Measurements from ENCODE around the gene CREBZF. TPM values are rescaled to one million over a fixed set of nuclear protein-coding genes. Genes with fewer than 3 reads are reported as not detected.
"Not testable (repeated sequence)": the region's sequence is repeated elsewhere in the genome, so short reads cannot be mapped to it uniquely, and the experiment has no call there.

The CREBZF gene
- total and polyA plus RNA-seq, 8 donors: 30.2 to 137 (median 119) TPM

- TF ChIP-seq CTCF (IDR thresholded peaks at IDR 0.05): no peak
- DNase-seq (peak; percentile 67 to 88 (median 76)), ATAC-seq (peak; percentile 83)
- intact Hi-C loops (cut with DNase I): no loop called here
- Histone ChIP-seq H3K9me3 (no peaks in the 10 kb centered on the region), H3K36me3 (no peaks in the 10 kb centered on the region), H3K27ac (peak overlapping the region in 1 of 2 donors; percentile 45), H3K4me1 (peaks cover 0 to 4% of the 10 kb centered on the region in 2 donors), H3K27me3 (peaks cover 0 to 7% of the 10 kb centered on the region in 2 donors), H3K4me3 (peak overlapping the region; percentile 51 to 53)
Observed at GRCh38 chr11:85682330-85683305, 17.7 kb upstream of the CREBZF start.

GRCh38 chr11:85680897-85681296, 16.0 kb upstream of the CREBZF start:
- peaks cover 0 to 7% of the 10 kb centered on the region in 2 donors for H3K27me3 ChIP-seq
- TF ChIP-seq CTCF (IDR thresholded peaks at IDR 0.05): no peak
- H3K36me3 ChIP-seq: no peaks in the 10 kb centered on the region
- intact Hi-C loops (cut with DNase I): no loop called here
- no peak for ATAC-seq
- H3K4me3 ChIP-seq: no peak overlapping the region
- no peak overlapping the region for H3K27ac ChIP-seq
- no peak for DNase-seq
- no peaks in the 10 kb centered on the region for H3K9me3 ChIP-seq
- H3K4me1 ChIP-seq: peaks cover 0 to 4% of the 10 kb centered on the region in 2 donors

GRCh38 chr11:85679576-85679975, 14.6 kb upstream of the CREBZF start:
- DNase-seq (no peak), ATAC-seq (no peak)
- no peaks in the 10 kb centered on the region for H3K9me3 ChIP-seq
- intact Hi-C loops (cut with DNase I): no loop called here
- H3K27me3 ChIP-seq: peaks cover 0 to 7% of the 10 kb centered on the region in 2 donors
- H3K27ac ChIP-seq: no peak overlapping the region
- no peak overlapping the region for H3K4me3 ChIP-seq
- TF ChIP-seq CTCF (IDR thresholded peaks at IDR 0.05): no peak
- peaks cover 0 to 4% of the 10 kb centered on the region in 2 donors for H3K4me1 ChIP-seq
- H3K36me3 ChIP-seq: no peaks in the 10 kb centered on the region

- no peaks in the 10 kb centered on the region for H3K36me3 ChIP-seq
- intact Hi-C loops (cut with DNase I): no loop called here
- ATAC-seq (no peak), DNase-seq (no peak)
- no peaks in the 10 kb centered on the region for H3K4me1 ChIP-seq
- peaks cover 0 to 3% of the 10 kb centered on the region in 2 donors for H3K9me3 ChIP-seq
- TF ChIP-seq CTCF (IDR thresholded peaks at IDR 0.05): no peak
- no peak overlapping the region for H3K4me3 ChIP-seq
- no peaks in the 10 kb centered on the region for H3K27me3 ChIP-seq
- H3K27ac ChIP-seq: no peak overlapping the region
Observed at GRCh38 chr11:85673393-85673792, 8.5 kb upstream of the CREBZF start.

GRCh38 chr11:85672105-85672902, 7.4 kb upstream of the CREBZF start:
- no peaks in the 10 kb centered on the region for H3K36me3 ChIP-seq
- no peak overlapping the region for H3K4me3 ChIP-seq
- H3K27ac ChIP-seq: no peak overlapping the region
- ATAC-seq (no peak), DNase-seq (no peak)
- no peaks in the 10 kb centered on the region for H3K27me3 ChIP-seq
- intact Hi-C loops (cut with DNase I): no loop called here
- no peaks in the 10 kb centered on the region for H3K4me1 ChIP-seq
- H3K9me3 ChIP-seq: peaks cover 0 to 3% of the 10 kb centered on the region in 2 donors
- no peak for TF ChIP-seq CTCF (IDR thresholded peaks at IDR 0.05)

- H3K9me3 ChIP-seq; H3K4me1 ChIP-seq; ATAC-seq; H3K36me3 ChIP-seq; H3K27me3 ChIP-seq; H3K27ac ChIP-seq; DNase-seq; H3K4me3 ChIP-seq; intact Hi-C loops (cut with DNase I): not testable (repeated sequence)
Observed at GRCh38 chr11:85670949-85671663, 6.2 kb upstream of the CREBZF start.
